T-helper 1 cell treated with Interleukin-12 subunit alpha and Interleukin-12 subunit beta and Interleukin-4 antibody, amounts not matched to agents 30 ng/mL and 1 ng/mL, for 36 hours (primary cell): Measurements from ENCODE around the gene SPHK1. TPM values are rescaled to one million over a fixed set of nuclear protein-coding genes. Genes with fewer than 3 reads are reported as not detected.
"Not testable (repeated sequence)": the region's sequence is repeated elsewhere in the genome, so short reads cannot be mapped to it uniquely, and the experiment has no call there.

Experiments used
- intact Hi-C: fragments of 100-400 bp; cut with micrococcal nuclease; formaldehyde crosslinking; loops from one replicate; pipeline ENCODE4 v1.15.1; 2024
- total RNA-seq: library from RNA; stranded (reverse); gene quantifications from 2 replicates; pipeline ENCODE4 v1.2.3, GENCODE V29; 2022

Gene SPHK1, protein sequence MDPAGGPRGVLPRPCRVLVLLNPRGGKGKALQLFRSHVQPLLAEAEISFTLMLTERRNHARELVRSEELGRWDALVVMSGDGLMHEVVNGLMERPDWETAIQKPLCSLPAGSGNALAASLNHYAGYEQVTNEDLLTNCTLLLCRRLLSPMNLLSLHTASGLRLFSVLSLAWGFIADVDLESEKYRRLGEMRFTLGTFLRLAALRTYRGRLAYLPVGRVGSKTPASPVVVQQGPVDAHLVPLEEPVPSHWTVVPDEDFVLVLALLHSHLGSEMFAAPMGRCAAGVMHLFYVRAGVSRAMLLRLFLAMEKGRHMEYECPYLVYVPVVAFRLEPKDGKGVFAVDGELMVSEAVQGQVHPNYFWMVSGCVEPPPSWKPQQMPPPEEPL
- 2.3 and 2.5 TPM in 2 replicates for total RNA-seq

DNA sequence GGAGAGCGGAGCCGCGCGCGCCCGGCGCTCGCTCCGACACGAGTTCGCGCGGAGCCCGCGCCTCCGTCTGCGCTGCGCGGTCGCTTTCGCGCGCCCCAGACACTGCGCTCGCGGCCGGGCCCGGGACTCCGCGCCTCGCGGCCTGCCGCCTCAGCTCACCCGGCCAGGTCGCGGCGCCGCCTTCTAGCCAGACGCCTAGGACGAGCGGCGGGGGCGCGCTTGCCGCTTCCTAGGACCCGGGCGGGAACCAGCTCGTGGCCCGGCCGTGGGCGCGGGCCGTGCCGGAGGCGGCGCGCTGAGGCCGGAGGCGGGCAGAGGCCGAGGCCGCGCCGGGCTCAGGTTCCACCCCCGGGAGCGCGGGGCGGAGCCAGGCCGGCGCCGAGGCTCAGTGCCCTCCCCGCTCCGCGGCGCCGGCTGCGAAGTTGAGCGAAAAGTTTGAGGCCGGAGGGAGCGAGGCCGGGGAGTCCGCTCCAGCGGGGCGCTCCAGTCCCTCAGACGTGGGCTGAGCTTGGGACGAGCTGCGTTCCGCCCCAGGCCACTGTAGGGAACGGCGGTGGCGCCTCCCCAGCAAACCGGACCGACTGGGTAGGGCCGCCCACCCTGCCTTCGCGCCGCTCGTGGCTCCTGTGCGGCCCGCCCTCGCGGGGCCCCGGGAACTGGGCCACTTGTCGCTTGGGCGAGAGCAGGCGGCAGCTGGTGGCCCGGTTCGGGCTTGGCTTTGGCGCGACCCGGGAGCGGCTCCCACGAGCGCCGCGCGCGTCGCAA, at the start of gene SPHK1:
Gene SPHK1, plus strand, starts transcription at position 388 of the 765 bp plus-strand sequence. CDS start 1,036 bp downstream, outside the sequence.
- intact Hi-C loops: loop anchor here (2.0 kb wide), 1 partner anchor 68 kb away; the partner anchor contains the start of gene UBE2O

DNA sequence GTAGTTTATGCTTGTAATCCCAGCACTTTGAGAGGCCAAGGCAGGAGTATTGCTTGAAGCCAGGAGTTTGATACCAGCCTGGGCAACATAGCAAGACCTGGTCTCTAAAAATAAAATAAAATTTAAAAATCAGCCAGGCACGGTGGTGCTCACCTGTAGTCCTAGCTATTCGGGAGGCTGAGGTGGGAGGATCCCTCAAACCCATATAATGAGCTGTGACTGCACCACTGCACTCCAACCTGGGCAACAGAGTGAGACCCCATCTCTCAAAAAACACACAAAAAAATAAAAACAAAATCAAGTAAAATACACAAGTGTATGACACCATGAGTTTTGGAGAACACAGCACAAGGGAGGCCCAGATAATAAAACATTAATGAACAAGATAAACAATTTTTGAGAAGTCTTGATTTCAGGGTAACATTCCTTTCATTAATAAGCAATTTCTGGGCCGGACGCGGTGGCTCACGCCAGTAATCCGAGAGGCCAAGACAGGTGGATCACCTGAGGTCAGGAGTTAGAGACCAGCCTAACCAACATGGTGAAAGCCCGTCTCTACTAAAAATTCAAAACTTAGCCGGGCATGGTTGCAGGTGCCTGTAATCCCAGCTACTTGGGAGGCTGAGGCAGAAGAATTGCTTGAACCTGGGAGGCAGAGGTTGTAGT, 48.6 kb upstream of the SPHK1 start:
- intact Hi-C loops: no loop called here

DNA sequence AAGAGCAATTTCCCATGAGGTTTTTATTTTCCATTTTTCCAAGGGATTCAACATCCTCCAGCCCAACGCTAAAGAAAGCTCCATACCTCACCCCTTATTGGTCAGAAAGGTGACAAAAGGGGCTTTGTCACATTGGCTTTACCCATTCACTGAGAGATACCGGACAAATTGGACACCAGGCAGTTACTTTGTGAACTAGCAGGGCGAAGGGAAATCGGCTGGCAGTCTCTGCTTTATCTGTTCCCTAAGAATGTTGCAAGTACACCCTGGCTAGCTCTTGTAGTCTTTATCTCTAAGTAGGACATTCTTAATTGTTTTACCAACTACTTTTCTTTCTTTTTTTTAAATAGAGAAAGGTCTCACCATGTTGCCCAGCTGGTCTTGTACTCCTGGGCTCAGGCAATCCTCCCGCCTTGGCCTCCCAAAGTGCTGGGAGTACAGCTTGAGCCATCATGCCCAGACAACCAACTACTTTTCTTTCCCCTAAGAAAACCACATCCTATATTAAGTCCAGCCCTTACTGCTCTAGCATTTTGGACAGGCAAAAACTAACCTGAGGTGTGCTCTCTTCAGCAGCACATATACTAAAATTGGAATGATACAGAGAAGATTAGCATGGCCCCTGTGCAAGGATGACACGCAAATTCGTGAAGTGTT, 47.5 kb upstream of the SPHK1 start:
- intact Hi-C loops: no loop called here

DNA sequence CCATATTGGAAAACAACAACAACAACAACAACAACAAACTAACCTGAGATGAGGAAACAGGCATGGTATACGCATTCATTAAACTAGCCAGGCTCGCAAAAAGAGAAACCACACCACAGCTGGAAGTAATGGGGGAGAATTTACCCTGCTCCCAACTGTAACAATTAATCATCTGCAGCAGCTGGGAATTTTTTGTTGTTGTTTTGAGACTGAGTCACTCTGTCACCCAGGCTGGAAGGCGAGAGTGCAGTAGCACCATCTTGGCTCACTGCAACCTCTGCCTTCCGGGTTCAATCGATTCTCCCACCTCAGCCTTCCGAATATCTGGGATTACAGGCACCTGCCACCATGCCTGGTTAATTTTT, 47.0 kb upstream of the SPHK1 start:
- intact Hi-C loops: no loop called here

DNA sequence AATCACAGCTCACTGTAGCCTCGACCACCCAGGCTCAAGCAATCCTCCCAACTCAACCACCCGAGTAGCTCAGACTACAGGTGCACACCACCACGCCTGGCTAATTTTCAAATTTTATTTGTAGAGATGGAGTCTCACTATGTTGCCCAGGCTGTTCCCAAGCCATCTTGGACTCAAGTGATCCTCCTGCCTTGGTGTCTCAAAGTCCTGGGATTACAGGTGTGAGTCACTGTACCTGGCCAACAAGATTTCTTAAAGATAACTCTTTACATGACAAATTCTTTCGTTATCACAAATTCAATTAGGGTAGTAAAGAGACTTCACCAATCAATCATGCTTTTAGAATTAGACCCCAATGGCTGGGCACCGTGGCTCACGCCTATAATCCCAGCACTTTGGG, 43.1 kb upstream of the SPHK1 start:
- intact Hi-C loops: no loop called here

DNA sequence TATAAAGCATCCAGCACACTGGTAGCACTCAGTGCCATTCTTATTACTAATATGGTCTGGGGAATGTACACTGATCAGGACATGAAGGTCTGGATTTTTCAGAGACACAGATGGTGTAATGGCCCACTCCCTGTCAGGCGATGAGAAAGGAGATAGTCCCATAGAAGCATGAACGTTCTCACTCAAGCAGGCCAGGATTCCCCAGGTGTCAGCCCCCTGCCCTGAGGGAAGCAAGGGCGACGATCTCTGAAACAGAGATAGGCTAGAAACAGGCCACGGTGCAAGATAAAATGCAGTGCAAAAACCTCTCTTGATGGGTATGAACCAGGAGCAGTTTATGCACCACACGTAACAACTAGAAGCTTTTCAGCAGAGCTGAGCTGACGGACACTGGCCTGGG, 41.3 kb upstream of the SPHK1 start:
- intact Hi-C loops: no loop called here

DNA sequence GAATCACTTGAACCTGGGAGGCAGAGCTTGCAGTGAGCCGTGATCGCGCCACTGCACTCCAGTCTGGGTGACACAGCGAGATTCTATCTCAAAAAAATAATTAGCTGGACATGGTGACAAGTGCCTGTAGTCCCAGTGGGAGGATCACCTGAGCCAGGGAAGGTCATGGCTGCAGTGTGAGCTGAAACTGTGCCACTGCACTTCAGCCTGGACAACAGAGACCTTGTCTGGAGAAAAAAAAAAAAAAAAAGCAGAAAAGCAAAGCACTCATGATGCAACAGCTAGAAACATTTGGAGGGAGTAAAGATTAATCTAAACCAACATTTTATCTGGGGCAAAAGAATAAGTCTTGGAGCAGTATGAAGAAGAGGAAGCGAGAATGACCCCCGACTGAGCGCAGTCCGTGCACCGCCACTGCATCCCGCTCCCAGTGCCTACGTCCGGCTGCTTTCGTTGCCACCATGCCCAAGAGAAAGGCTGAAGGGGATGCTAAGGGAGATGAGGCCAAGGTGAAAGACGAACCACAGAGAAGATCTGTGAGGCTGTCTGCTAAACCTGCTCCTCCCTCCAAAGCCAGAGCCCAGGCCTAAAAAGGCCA, 38.9 kb upstream of the SPHK1 start:
- intact Hi-C loops: no loop called here

DNA sequence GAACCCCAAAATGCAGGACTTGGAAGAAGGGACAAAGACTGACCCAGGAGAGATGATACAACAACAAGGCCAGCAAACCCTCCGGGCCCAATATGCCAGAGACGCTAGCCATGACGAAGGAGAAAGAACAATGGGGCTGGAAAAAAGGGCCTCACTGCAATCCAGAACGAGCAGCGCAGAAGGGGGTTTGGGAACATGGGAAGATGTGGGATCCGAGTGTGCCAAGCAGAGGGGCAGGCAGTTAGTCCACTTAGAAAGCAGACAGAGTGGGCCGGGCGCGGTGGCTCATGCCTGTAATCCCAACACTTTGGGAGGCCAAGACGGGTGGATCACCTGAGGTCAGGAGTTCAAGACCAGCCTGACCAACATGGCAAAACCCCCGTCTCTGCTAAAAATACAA, 37.5 kb upstream of the SPHK1 start:
- intact Hi-C loops: not testable (repeated sequence)

DNA sequence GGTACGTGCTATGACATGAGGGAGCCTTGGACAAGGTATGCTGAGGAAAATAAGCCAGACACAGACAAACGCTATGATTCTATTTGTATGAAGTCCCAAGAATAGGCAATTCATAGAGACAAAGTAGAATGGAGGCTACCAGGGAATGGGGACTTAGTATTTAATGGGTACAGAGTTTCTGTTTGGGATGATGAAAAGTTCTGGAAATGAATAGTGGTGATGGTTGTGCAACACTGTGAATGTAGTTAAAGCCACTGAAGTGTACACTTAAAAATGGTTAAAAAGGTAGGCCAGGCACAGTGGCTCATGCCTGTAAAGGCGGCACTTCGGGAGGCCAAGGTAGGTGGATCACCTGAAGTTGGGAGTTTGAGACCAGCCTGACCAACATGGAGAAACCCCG, 33.9 kb upstream of the SPHK1 start:
- intact Hi-C loops: loop anchor here (1.0 to 5.0 kb wide), 2 partner anchors 205 to 568 kb away; partner anchors contain the start of gene UNK

DNA sequence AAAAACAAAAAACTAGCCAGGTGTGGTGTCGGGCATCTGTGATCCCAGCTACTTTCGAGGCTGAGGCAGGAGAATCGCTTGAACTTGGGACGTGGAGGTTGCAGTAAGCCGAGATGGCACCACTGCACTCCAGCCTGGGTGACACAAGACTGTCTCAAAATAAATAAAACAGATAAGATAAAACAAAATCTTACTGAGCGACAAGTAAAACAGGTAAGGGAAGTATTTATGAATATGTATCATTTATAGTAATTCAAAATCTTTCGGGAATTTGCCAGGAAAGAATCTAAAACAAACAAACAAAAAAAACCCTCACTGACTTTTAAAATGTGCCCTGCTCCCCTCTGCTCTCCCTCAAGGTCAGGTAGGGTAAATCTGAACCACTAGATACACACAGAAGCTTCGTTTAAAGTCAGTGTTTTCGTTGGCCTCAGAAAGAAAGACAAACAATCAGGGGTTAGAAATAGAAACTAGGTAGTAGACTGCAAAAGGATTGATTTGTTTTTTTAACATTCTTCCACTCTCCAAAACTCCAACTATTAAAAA, 32.8 kb upstream of the SPHK1 start:
- intact Hi-C loops: loop anchor here (5.0 kb wide), 1 partner anchor 569 kb away; the partner anchor contains the start of gene UNK

DNA sequence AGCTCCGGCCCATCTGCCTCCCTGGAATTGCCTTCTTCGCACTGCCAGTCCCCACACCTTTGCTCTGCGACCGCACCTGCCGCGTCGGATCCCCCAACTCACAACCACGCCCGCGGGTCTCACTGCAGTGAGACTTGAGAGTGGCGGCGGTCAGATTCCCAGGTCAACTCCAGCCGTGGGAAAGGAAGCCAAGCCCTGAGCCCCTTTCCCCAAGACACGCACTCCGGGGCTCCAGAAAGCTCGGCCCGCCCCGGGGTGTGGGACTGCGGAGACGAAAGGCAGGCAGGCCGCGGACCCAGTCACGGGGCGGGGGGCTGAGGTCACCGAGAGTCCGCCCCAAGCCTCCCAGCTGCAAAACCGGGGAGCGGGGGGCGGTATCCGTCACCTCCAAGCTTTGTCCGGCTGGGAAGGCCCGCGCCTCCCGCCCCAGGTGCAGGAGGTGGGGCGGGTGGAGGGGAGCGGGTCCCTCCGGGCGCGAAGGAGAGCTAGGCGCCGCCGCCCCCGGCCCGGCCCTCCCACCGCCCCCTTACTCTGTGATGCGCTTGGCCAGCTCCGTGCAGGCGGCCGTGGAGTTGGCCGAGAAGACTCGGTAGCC, 31.3 kb upstream of the SPHK1 start:
- intact Hi-C loops: loop anchor here (5.0 kb wide), 1 partner anchor 571 kb away; the partner anchor contains the start of gene UNK

DNA sequence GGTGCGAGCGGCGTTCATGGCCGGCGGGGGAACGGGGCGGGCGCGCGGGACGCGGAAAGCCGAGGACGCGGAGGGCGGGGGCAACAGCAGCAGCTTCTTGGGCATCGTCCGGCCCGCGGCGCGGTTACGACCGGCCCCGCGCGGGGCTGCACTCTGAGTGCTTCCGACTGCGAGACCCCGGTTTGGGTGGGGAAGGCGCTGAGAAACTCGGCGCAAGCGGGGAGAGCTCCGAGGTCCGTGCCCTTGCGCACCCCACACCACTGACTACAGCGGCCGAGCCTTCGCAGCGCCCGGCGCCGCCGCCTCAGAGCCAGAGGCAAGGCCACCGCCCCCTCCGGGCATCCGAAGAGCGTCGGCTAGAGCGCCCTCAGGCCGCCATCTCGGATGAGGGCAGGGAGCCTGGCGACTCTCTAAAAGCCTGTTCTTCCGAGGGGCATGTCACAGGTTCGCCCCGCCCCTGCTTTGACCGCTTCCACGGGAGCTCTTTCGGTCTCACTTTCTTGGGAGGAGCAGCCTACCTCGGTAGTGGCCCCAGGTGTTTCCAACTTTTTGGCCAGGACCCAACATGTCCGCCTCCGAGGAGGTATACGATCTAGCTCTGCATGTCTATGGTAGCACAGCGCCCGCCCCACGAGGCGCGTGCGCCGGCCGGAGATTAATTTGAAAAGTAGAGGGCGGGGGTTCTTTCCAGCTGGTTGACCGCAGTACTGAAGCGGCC, 30.7 kb upstream of the SPHK1 start, which contains the start of gene PRPSAP1:
Gene PRPSAP1, minus strand, starts transcription at position 318 of the 718 bp plus-strand sequence. Its CDS starts 213 bp downstream, at position 105.
- intact Hi-C loops: loop anchor here (1.0 to 5.0 kb wide), 8 partner anchors 30 to 571 kb away; partner anchors contain the start of genes EXOC7, RHBDF2, SRP68 and UBE2O

DNA sequence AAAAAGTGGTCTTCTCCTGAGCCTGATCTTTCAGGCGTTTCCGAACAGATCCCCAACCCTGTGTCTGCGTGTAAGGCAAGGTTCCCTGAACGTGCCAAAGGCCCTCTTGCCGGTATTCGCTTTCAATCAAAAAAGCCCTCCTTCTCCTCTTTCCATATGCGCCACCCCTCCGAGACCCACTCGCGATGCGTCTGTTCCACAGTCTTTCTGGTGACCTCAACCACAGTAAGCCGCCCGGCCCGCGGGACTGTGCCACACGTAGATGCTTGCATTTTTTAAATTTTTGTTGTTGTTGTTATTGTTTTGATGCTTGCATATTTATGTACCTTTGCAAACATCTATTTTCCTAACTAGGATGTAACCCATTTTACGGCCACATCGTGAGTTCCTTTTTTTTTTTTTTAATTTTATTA, 30.1 kb upstream of the SPHK1 start:
- intact Hi-C loops: loop anchor here (1.0 to 5.0 kb wide), 8 partner anchors 29 to 572 kb away; partner anchors contain the start of genes EXOC7, RHBDF2, SRP68 and UBE2O

DNA sequence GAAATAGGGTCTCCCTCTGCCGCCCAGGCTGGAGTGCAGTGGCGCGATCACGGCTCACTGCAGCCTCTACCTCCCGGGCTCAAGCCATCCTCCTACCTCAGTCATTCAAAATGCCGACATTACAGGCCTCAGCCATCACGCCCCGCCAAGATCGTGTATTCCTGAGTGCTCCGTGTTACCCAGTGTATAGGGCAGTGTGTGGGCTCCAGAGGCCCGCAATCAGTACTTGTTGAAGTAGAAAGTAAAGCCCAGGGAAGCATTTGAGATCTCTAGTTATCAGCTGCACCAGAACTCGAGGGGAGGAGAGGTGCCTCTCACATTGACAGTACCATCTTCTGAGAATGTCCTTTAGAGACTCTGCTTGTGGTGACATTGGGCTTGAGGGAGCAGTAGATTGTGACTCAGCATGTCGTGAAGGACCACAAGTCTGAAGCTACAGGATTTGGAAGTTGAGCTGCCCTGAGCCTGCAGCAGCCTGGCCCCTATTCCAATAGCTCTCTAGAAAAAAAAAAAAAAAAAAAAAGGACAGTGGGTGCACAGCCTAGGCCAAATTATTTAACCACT, 29.6 kb upstream of the SPHK1 start:
- intact Hi-C loops: loop anchor here (1.0 to 5.0 kb wide), 8 partner anchors 28 to 573 kb away; partner anchors contain the start of genes EXOC7, RHBDF2, SRP68 and UBE2O

DNA sequence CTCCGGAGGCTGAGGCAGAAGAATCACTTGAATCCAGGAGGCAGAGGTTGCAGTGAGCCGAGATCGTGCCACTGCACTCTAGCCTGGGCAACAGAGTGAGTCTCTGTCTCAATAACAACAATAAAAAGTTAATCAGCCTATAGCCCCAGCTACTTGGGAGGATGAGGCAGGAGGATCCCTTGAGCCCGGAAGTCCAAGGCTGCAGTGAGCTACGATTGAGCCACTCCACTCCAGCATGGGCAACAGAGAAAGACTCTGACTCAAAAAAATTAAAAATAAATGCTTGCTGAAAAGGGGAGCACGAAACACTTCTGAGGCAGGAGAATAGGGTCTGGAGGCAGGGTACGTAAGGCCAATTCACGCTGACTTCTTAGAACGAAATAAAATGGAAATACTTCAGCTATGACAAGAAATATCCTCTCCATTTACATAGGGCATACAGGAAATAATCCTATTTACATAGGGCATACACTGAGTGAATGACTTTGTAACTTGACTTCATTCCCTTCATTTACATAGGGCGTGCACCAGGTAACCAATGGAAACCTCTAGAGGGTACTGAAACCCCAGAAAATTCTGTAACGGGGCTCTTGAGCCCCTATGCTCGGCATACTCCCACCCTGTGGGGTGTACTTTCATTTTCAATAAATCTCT, 27.5 kb upstream of the SPHK1 start:
- intact Hi-C loops: no loop called here

DNA sequence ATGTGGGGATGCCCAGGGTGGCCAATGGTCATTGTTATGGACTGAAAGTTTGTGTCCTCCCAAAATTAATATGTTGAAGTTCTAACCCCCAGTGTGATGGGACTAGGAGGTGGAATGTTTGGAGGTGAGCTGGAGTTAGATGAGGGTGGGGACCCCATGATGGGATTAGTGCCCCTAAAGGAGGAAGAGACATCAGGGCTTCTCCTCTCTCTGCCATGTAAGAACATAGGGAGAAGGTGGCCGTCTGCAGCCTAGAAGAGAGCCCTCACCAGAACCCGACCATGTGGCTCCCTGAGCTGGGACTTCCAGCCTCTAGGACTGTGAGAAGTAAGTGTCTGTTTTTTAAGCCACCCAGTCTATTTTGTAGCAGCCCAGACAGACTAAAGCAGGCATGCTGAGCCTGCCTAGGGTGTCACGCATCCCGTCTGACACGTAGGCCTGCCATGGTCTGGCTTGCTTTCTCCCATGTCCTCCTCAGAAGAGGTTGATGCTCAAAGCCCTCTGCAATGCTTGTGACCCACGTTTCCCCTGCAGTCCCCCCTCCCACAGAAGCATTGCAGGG, 26.7 kb upstream of the SPHK1 start:
- intact Hi-C loops: no loop called here

DNA sequence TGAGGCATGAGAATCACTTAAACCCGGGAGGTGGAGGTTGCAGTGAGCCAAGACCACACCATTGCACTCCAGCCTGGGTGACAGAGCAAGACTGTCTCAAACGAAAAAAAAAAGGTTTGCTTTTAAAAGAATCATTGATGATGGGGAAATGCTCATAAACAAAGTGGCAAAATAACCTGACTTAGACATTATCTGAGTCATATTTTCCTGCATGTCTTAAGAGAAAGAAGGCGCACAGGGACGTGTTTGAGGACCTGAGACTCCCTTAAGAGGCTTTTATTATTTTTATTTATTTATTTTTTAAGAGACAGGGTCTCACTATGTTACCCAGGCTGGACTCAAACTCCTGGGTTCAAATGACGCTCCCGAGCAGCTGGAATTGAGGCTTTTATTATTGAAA, 25.0 kb upstream of the SPHK1 start:
- intact Hi-C loops: no loop called here

DNA sequence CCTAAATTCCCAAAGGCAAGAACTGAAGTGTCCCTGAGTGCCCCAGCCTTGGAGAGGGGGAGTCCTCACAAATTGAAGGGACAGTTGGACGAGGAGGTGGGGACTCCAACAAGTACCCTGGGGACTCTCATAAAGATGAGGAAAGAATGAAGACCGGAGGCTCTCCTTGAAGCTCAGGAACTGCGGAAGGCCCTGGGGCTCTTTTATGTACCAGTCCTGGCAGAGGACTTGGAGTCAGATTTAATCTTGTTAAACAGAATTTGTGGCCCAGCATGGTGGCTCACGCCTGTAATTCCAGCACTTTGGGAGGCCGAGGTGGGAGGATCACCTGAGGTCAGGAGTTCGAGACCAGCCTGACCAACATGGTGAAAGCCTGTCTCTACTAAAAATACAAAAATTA, 24.6 kb upstream of the SPHK1 start:
- intact Hi-C loops: not testable (repeated sequence)
